PC-9 (cell line): ENCODE results near the gene SGMS1.

ENCODE experiments used
- CTCF ChIP-seq: fragments of 200-600 bp; sonication (generic); conservative IDR thresholded peaks from 2 replicates; pipeline ENCODE4 v1.6.1; 2017; ENCODE audit warnings: mixed run types, antibody characterized with exemption, mild to moderate bottlenecking, moderate library complexity
- EZH2 ChIP-seq: fragments of 200-600 bp; sonication (generic); IDR thresholded peaks from 2 replicates; pipeline ENCODE4 v1.8.0; 2017; ENCODE audit warnings: antibody characterized with exemption, low read depth

- TF ChIP-seq EZH2 (no peak), CTCF (no peak)
These were observed 26.9 kb downstream of the SGMS1 start for GRCh38 chr10:50596897-50597296.
